ENCODE measurements around the gene CDC7. TPM values are rescaled to one million over a fixed set of nuclear protein-coding genes. Genes with fewer than 3 reads are reported as not detected.

CDC7 gene
- total RNA-seq, 2 donors from 2014 or later = 3.5 to 10.3 TPM

DNA sequence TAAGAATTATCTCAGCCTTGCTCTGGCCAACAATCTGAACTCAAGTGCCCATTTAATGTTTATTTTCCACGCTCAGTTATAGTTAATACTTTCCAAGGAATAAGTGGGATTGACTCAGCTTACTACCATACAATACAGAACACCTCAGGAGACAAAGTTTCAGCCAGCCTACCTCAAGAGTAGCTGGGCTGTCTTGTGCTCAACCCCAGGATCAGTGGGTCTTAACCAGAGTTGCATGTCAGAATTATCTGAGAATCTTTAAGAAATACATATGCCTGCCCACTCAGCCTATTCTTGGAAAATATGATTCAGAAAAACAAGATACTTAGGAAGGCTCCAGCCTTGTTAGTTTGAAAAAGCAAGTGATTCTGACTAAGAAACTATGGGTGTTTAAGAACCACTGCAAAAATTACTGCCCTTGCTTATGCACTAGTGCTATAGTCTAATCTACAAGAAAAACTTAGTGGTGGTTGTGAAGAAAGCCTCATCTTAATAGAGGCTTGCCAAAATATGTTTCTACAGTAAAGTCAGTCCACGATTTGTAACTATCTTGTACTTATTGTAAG is 20.4 kb downstream of the CDC7 start:
- H3K4me3 ChIP-seq = no peak overlapping the region
- H3K27ac ChIP-seq = no peak overlapping the region
- no peak overlapping the region for H3K9ac ChIP-seq (ENCODE audit: low read depth in 2 of 2, low read length in 2 of 2)
- DNase-seq = no peak
- intact Hi-C loops (cut with DNase I) = no loop called here
- H3K36me3 ChIP-seq = no peaks in the 10 kb centered on the region
- no peaks in the 10 kb centered on the region for H3K27me3 ChIP-seq
- no peaks in the 10 kb centered on the region for H3K9me3 ChIP-seq
- TF ChIP-seq, protein P1, sequence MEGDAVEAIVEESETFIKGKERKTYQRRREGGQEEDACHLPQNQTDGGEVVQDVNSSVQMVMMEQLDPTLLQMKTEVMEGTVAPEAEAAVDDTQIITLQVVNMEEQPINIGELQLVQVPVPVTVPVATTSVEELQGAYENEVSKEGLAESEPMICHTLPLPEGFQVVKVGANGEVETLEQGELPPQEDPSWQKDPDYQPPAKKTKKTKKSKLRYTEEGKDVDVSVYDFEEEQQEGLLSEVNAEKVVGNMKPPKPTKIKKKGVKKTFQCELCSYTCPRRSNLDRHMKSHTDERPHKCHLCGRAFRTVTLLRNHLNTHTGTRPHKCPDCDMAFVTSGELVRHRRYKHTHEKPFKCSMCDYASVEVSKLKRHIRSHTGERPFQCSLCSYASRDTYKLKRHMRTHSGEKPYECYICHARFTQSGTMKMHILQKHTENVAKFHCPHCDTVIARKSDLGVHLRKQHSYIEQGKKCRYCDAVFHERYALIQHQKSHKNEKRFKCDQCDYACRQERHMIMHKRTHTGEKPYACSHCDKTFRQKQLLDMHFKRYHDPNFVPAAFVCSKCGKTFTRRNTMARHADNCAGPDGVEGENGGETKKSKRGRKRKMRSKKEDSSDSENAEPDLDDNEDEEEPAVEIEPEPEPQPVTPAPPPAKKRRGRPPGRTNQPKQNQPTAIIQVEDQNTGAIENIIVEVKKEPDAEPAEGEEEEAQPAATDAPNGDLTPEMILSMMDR (IDR thresholded peaks at IDR 0.05) = no peak
- no peaks in the 10 kb centered on the region for H3K4me1 ChIP-seq

GRCh38 chr1:91523482-91523881 is 22.8 kb downstream of the CDC7 start:
- no peaks in the 10 kb centered on the region for H3K4me1 ChIP-seq
- no peak for DNase-seq

GRCh38 chr1:91526496-91526895 is 25.8 kb downstream of the CDC7 start:
- TF ChIP-seq, protein P1 (IDR thresholded peaks at IDR 0.05) = no peak
- Histone ChIP-seq H3K4me3 (no peak overlapping the region), H3K9me3 (no peaks in the 10 kb centered on the region), H3K27me3 (no peaks in the 10 kb centered on the region), H3K9ac (ENCODE audit: low read depth in 2 of 2, low read length in 2 of 2) (no peak overlapping the region), H3K4me1 (no peaks in the 10 kb centered on the region), H3K27ac (no peak overlapping the region), H3K36me3 (no peaks in the 10 kb centered on the region)
- intact Hi-C loops (cut with DNase I) = no loop called here
- DNase-seq = no peak

More at GRCh38 chr1:91523482-91523881, 22.8 kb downstream of the CDC7 start:
- Histone ChIP-seq H3K4me3 (no peak overlapping the region), H3K27me3 (no peaks in the 10 kb centered on the region), H3K36me3 (no peaks in the 10 kb centered on the region), H3K9me3 (no peaks in the 10 kb centered on the region), H3K9ac (ENCODE audit: low read depth in 2 of 2, low read length in 2 of 2) (no peak overlapping the region), H3K27ac (no peak overlapping the region)
- TF ChIP-seq, protein P1 (IDR thresholded peaks at IDR 0.05) = no peak
- intact Hi-C loops (cut with DNase I) = no loop called here

DNA sequence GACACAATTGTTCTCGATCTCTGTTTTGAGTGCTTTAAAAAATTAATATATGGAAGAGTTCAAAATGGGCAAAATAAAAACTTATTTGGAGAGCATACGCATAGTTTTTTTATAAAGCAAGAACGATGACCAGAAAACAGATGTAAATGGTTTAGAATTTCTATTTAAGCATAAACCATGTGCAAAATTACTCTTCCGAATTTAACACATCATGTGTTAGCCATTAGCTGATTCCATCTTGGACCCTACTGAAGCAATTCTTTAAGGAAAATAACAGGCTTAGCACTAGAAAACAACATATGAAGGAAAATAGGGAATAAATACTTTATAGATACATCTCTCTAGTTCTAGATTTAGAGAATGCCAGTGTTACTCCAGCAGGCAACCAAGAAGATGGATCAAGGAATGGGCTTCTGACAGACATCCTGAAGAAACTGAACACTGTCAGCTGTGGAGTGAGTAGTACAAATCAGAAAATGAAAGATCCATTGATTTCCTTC is 26.7 kb downstream of the CDC7 start:
- Histone ChIP-seq H3K27me3 (no peaks in the 10 kb centered on the region), H3K4me1 (no peaks in the 10 kb centered on the region), H3K27ac (no peak overlapping the region), H3K36me3 (no peaks in the 10 kb centered on the region), H3K4me3 (no peak overlapping the region), H3K9me3 (no peaks in the 10 kb centered on the region), H3K9ac (ENCODE audit: low read depth in 2 of 2, low read length in 2 of 2) (no peak overlapping the region)
- TF ChIP-seq, protein P1 (IDR thresholded peaks at IDR 0.05) = no peak
- intact Hi-C loops (cut with DNase I) = no loop called here
- no peak for DNase-seq

GRCh38 chr1:91527781-91528180 is 27.1 kb downstream of the CDC7 start:
- H3K4me1 ChIP-seq = no peaks in the 10 kb centered on the region
- no peak overlapping the region for H3K27ac ChIP-seq
- H3K36me3 ChIP-seq = no peaks in the 10 kb centered on the region
- no peak for DNase-seq
- H3K9ac ChIP-seq (ENCODE audit: low read depth in 2 of 2, low read length in 2 of 2) = no peak overlapping the region
- intact Hi-C loops (cut with DNase I) = no loop called here
- H3K27me3 ChIP-seq = no peaks in the 10 kb centered on the region
- no peaks in the 10 kb centered on the region for H3K9me3 ChIP-seq
- TF ChIP-seq, protein P1 (IDR thresholded peaks at IDR 0.05) = no peak
- H3K4me3 ChIP-seq = no peak overlapping the region
